Breast epithelium (tissue), 3 donors: ENCODE data around the gene RHBDF1.

Source experiments
- CTCF ChIP-seq, 3 donors: fragments of 450-650 bp; IDR thresholded peaks; one replicate each; pipeline ENCODE4 v1.5.1; 2016 to 2017; ENCODE audit warnings: antibody characterized with exemption in 3 of 3, mild to moderate bottlenecking in 3 of 3, moderate library complexity in 3 of 3
- POLR2A ChIP-seq: fragments of 450-650 bp; IDR thresholded peaks from one replicate; pipeline ENCODE4 v1.6.1; 2016; ENCODE audit warnings: antibody characterized with exemption, mild to moderate bottlenecking, moderate library complexity
- POLR2AphosphoS5 ChIP-seq, 3 donors: sonication (generic); formaldehyde crosslinking; IDR thresholded peaks; one replicate each; pipeline ENCODE4 v1.6.1; 2017; ENCODE audit warnings: antibody characterized with exemption in 3 of 3

GRCh38 chr16:67884-68789, 4.3 kb downstream of the RHBDF1 start:
- no peak for TF ChIP-seq CTCF (IDR thresholded peaks at IDR 0.05)
- TF ChIP-seq POLR2A: no peak
- TF ChIP-seq POLR2AphosphoS5 (IDR thresholded peaks at IDR 0.05): no peak
